GM23338 (cell line): ENCODE data around the gene EPHB3. TPM values are rescaled to one million over a fixed set of nuclear protein-coding genes. Genes with fewer than 3 reads are reported as not detected.

Experiments
- ATAC-seq: fragments of 200-7000 bp; cut with Tn5 transposase; 3 replicates; pipeline ENCODE4 v1.9.1; 2020
- DNase-seq: peaks from one replicate; pipeline ENCODE4 v3.0.0-alpha.2; 2015; ENCODE audit warnings: low spot score
- H2AFZ ChIP-seq: fragments of 200-600 bp; sonication (generic); 2 replicates; pipeline ENCODE4 v1.8.0; 2016; ENCODE audit warnings: antibody characterized with exemption, mild to moderate bottlenecking, moderate library complexity
- H3F3A ChIP-seq: fragments of 200-600 bp; sonication (generic); replicated peaks from 2 replicates; pipeline ENCODE4 v1.8.0; 2017; ENCODE audit warnings: antibody characterized with exemption, mixed run types, low read depth
- H3K27ac ChIP-seq: fragments of 200-600 bp; sonication (generic); 2 replicates; pipeline ENCODE4 v1.6.1; 2016; ENCODE audit warnings: low read depth
- H3K27me3 ChIP-seq: fragments of 200-600 bp; sonication (generic); 2 replicates; pipeline ENCODE4 v1.8.0; 2016; ENCODE audit warnings: mild to moderate bottlenecking, mixed run types, moderate library complexity; ENCODE audit not compliant: insufficient read depth
- H3K36me3 ChIP-seq: fragments of 200-600 bp; sonication (generic); 2 replicates; pipeline ENCODE4 v1.8.0; 2016; ENCODE audit warnings: mild to moderate bottlenecking; ENCODE audit not compliant: insufficient read depth
- H3K4me1 ChIP-seq: fragments of 200-600 bp; sonication (generic); 2 replicates; pipeline ENCODE4 v1.8.0; 2016; ENCODE audit warnings: mild to moderate bottlenecking, moderate library complexity; ENCODE audit not compliant: insufficient read depth
- H3K4me2 ChIP-seq: fragments of 200-600 bp; sonication (generic); 2 replicates; pipeline ENCODE4 v1.7.1; 2017; ENCODE audit warnings: mixed run types
- H3K4me3 ChIP-seq: fragments of 200-600 bp; sonication (generic); 2 replicates; pipeline ENCODE4 v1.6.1; 2016; ENCODE audit warnings: mixed run types
- H3K79me2 ChIP-seq: fragments of 200-600 bp; sonication (generic); replicated peaks from 2 replicates; pipeline ENCODE4 v1.8.0; 2017; ENCODE audit warnings: mild to moderate bottlenecking; ENCODE audit not compliant: insufficient read depth
- H3K9me2 ChIP-seq: fragments of 200-600 bp; sonication (generic); 2 replicates; pipeline ENCODE4 v1.8.0; 2017; ENCODE audit not compliant: insufficient read depth
- H4K20me1 ChIP-seq: fragments of 200-600 bp; sonication (generic); replicated peaks from 2 replicates; pipeline ENCODE4 v1.8.0; 2017; ENCODE audit warnings: mild to moderate bottlenecking; ENCODE audit not compliant: insufficient read depth
- H3K27ac Mint-ChIP-seq: 2 replicates; pipeline ENCODE4 v1.8.0; 2020; ENCODE audit warnings: inconsistent platforms, mild to moderate bottlenecking, moderate library complexity, mixed read lengths
- H3K27me3 Mint-ChIP-seq: 3 replicates; pipeline ENCODE4 v1.8.0; 2022; ENCODE audit warnings: low read depth, mild to moderate bottlenecking, moderate library complexity, mixed read lengths, inconsistent platforms; ENCODE audit not compliant: insufficient read depth, poor library complexity
- H3K36me3 Mint-ChIP-seq: 3 replicates; pipeline ENCODE4 v1.8.0; 2021; ENCODE audit warnings: low read depth, mild to moderate bottlenecking, inconsistent platforms, moderate library complexity, mixed read lengths
- H3K4me1 Mint-ChIP-seq: 3 replicates; pipeline ENCODE4 v1.8.0; 2020; ENCODE audit warnings: mild to moderate bottlenecking, inconsistent platforms, mixed read lengths
- H3K4me3 Mint-ChIP-seq: 3 replicates; pipeline ENCODE4 v1.8.0; 2021; ENCODE audit warnings: moderate library complexity, mild to moderate bottlenecking, inconsistent platforms, mixed read lengths
- H3K9me3 Mint-ChIP-seq: 3 replicates; pipeline ENCODE4 v1.8.0; 2020; ENCODE audit warnings: moderate library complexity, mild to moderate bottlenecking, inconsistent platforms, mixed read lengths
- CREB1 ChIP-seq: fragments of 250-450 bp; sonication (Bioruptor Pico); IDR thresholded peaks from 2 replicates; pipeline ENCODE4 v1.5.0; 2020; ENCODE audit warnings: low read depth, mild to moderate bottlenecking, moderate library complexity
- EZH2phosphoT487 ChIP-seq: fragments of 200-600 bp; sonication (generic); IDR thresholded peaks from one replicate; pipeline ENCODE4 v1.8.1; 2018; ENCODE audit warnings: antibody characterized with exemption; ENCODE audit not compliant: unreplicated experiment
- JUNB ChIP-seq: IDR thresholded peaks from one replicate; pipeline ENCODE4 v1.6.1; 2016; ENCODE audit warnings: antibody characterized with exemption; ENCODE audit not compliant: unreplicated experiment
- NANOG ChIP-seq: IDR thresholded peaks from 2 replicates; pipeline ENCODE4 v1.6.1; 2016; ENCODE audit warnings: antibody characterized with exemption, borderline replicate concordance
- POLR2AphosphoS5 ChIP-seq: IDR thresholded peaks from 2 replicates; pipeline ENCODE4 v1.6.1; 2016; ENCODE audit warnings: antibody characterized with exemption, low read depth
- STAT1 ChIP-seq: IDR thresholded peaks from one replicate; pipeline ENCODE4 v1.6.1; 2016; ENCODE audit warnings: antibody characterized with exemption; ENCODE audit not compliant: unreplicated experiment
- ZNF114 ChIP-seq: fragments of 250-450 bp; sonication (Bioruptor Pico); IDR thresholded peaks from 2 replicates; pipeline ENCODE4 v1.5.0; 2020; ENCODE audit warnings: mild to moderate bottlenecking, moderate library complexity
- ZNF331 ChIP-seq: fragments of 250-450 bp; sonication (Bioruptor Pico); IDR thresholded peaks from 2 replicates; pipeline ENCODE4 v1.5.0; 2020; ENCODE audit warnings: low read depth, mild to moderate bottlenecking, moderate library complexity
- polyA plus RNA-seq: library from polyadenylated mRNA; unstranded; fragments of >200 nt; fragmentation: Nextera tagmentation; extraction: Ambion mirVana; gene quantifications from 2 replicates; pipeline ENCODE4 v1.2.1, GENCODE V29; 2016
- total RNA-seq: library from RNA; depleted of rRNA; stranded (reverse); fragments of >200 nt; shearing (Covaris generic); gene quantifications from 2 replicates; pipeline ENCODE4 v1.2.3, GENCODE V29; 2014
- TF ChIP-seq, protein P1 (sequence below): fragments of 250-450 bp; sonication (Bioruptor Pico); IDR thresholded peaks from 2 replicates; pipeline ENCODE4 v1.5.0; 2020; ENCODE audit warnings: mild to moderate bottlenecking, moderate library complexity
- TF ChIP-seq, protein P2 (sequence below): IDR thresholded peaks from 2 replicates; pipeline ENCODE4 v1.6.1; 2016; ENCODE audit warnings: antibody characterized with exemption
- TF ChIP-seq, protein P3 (sequence below), 2 experiments: fragments of 200-600 bp in 1 of 2; sonication (generic) in 1 of 2; conservative IDR thresholded peaks; 2 replicates each; pipeline versions ENCODE4 v1.5.1 to v1.6.1; 2016 to 2017; ENCODE audit warnings: antibody characterized with exemption in 2 of 2, low read depth in 2 of 2, mild to moderate bottlenecking in 2 of 2, moderate library complexity in 1 of 2

The EPHB3 gene
- total and polyA plus RNA-seq, 2 experiments from 2014 or later = 0.57 to 2.0 TPM

DNA sequence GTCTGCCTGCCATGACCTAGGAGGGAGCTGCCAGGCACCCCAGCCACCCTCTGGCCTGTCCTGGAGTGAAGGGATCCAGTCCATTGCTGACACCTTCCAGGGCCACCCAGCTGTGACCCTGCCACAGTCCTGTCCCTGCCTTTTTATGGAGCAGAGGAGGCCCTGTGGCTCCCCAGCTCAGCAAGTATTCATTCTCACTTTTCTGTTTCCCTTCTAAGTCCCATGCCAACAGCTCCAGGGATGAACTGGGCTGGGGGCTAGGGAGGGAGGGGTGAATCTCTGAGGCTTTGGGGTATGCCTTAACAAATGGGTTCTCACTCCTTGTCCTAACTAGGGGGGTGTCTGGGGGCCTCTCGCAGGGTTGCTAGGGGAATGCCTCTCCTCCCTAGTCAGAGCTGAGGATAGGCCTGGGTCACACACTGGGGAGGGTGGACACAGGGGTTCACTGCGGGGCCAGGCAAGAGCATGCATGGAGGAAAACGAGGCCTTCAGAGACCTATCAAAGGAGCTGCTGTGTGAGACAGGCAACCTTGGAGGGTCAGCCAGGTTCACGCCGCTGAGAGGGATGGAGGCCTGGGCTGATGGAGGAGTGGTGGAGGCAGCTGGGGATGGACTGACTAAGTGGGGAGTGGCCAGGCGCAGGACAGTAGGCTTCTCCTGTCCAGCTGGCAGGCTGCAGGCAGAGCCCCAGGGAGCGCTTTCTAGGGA, 31.8 kb downstream of the EPHB3 start (continued):
- TF ChIP-seq, protein P1, sequence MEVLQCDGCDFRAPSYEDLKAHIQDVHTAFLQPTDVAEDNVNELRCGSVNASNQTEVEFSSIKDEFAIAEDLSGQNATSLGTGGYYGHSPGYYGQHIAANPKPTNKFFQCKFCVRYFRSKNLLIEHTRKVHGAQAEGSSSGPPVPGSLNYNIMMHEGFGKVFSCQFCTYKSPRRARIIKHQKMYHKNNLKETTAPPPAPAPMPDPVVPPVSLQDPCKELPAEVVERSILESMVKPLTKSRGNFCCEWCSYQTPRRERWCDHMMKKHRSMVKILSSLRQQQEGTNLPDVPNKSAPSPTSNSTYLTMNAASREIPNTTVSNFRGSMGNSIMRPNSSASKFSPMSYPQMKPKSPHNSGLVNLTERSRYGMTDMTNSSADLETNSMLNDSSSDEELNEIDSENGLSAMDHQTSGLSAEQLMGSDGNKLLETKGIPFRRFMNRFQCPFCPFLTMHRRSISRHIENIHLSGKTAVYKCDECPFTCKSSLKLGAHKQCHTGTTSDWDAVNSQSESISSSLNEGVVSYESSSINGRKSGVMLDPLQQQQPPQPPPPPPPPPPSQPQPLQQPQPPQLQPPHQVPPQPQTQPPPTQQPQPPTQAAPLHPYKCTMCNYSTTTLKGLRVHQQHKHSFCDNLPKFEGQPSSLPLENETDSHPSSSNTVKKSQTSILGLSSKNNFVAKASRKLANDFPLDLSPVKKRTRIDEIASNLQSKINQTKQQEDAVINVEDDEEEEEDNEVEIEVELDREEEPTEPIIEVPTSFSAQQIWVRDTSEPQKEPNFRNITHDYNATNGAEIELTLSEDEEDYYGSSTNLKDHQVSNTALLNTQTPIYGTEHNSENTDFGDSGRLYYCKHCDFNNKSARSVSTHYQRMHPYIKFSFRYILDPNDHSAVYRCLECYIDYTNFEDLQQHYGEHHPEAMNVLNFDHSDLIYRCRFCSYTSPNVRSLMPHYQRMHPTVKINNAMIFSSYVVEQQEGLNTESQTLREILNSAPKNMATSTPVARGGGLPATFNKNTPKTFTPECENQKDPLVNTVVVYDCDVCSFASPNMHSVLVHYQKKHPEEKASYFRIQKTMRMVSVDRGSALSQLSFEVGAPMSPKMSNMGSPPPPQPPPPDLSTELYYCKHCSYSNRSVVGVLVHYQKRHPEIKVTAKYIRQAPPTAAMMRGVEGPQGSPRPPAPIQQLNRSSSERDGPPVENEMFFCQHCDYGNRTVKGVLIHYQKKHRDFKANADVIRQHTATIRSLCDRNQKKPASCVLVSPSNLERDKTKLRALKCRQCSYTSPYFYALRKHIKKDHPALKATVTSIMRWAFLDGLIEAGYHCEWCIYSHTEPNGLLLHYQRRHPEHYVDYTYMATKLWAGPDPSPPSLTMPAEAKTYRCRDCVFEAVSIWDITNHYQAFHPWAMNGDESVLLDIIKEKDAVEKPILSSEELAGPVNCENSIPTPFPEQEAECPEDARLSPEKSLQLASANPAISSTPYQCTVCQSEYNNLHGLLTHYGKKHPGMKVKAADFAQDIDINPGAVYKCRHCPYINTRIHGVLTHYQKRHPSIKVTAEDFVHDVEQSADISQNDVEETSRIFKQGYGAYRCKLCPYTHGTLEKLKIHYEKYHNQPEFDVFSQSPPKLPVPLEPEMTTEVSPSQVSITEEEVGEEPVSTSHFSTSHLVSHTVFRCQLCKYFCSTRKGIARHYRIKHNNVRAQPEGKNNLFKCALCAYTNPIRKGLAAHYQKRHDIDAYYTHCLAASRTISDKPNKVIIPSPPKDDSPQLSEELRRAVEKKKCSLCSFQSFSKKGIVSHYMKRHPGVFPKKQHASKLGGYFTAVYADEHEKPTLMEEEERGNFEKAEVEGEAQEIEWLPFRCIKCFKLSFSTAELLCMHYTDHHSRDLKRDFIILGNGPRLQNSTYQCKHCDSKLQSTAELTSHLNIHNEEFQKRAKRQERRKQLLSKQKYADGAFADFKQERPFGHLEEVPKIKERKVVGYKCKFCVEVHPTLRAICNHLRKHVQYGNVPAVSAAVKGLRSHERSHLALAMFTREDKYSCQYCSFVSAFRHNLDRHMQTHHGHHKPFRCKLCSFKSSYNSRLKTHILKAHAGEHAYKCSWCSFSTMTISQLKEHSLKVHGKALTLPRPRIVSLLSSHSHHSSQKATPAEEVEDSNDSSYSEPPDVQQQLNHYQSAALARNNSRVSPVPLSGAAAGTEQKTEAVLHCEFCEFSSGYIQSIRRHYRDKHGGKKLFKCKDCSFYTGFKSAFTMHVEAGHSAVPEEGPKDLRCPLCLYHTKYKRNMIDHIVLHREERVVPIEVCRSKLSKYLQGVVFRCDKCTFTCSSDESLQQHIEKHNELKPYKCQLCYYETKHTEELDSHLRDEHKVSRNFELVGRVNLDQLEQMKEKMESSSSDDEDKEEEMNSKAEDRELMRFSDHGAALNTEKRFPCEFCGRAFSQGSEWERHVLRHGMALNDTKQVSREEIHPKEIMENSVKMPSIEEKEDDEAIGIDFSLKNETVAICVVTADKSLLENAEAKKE (CRISPR knock-in tag) = no peak

DNA sequence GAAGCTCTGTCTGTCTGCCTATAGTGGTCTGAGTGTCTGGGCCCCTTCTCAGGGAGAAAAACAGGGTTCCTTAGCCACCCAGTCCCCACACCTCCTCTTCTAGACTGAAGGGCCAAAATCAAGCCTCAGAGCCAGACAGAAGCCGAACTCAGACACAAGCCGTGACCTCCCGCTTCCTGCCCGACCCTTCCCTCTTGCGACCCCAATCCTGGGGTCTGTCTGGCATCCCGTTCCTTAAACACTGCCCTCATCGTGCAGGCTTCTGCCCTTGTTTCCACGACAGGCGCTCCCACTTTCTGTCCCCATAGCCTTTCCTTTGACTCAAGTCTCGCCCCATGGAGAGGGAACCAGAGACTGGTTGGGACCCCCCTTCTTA, 32.3 kb downstream of the EPHB3 start:
- Histone ChIP-seq H3K4me3 (no peak overlapping the region), H3K27me3 (peaks cover 69% of the 10 kb centered on the region), H3K36me3 (no peaks in the 10 kb centered on the region), H4K20me1 (no peaks in the 10 kb centered on the region), H3K4me1 (peaks cover 33% of the 10 kb centered on the region), H3K4me2 (no peak overlapping the region), H3K9me2 (no peaks in the 10 kb centered on the region), H3K27ac (no peak overlapping the region), H3K79me2 (no peaks in the 10 kb centered on the region), H3F3A (no peaks in the 10 kb centered on the region), H2AFZ (no peak overlapping the region)
- no peak for ATAC-seq
- H3K4me3 Mint-ChIP-seq = no peak overlapping the region
- no peaks in the 10 kb centered on the region for H3K36me3 Mint-ChIP-seq
- no peak for DNase-seq
- H3K27ac Mint-ChIP-seq = no peak overlapping the region
- peaks cover 42% of the 10 kb centered on the region for H3K4me1 Mint-ChIP-seq
- H3K27me3 Mint-ChIP-seq = peaks cover 33% of the 10 kb centered on the region
- H3K9me3 Mint-ChIP-seq = no peaks in the 10 kb centered on the region
- TF ChIP-seq, protein P2, sequence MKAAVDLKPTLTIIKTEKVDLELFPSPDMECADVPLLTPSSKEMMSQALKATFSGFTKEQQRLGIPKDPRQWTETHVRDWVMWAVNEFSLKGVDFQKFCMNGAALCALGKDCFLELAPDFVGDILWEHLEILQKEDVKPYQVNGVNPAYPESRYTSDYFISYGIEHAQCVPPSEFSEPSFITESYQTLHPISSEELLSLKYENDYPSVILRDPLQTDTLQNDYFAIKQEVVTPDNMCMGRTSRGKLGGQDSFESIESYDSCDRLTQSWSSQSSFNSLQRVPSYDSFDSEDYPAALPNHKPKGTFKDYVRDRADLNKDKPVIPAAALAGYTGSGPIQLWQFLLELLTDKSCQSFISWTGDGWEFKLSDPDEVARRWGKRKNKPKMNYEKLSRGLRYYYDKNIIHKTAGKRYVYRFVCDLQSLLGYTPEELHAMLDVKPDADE = no peak
- TF ChIP-seq POLR2AphosphoS5 = no peak
- TF ChIP-seq ZNF331 (CRISPR knock-in tag) = no peak
- TF ChIP-seq, protein P3, sequence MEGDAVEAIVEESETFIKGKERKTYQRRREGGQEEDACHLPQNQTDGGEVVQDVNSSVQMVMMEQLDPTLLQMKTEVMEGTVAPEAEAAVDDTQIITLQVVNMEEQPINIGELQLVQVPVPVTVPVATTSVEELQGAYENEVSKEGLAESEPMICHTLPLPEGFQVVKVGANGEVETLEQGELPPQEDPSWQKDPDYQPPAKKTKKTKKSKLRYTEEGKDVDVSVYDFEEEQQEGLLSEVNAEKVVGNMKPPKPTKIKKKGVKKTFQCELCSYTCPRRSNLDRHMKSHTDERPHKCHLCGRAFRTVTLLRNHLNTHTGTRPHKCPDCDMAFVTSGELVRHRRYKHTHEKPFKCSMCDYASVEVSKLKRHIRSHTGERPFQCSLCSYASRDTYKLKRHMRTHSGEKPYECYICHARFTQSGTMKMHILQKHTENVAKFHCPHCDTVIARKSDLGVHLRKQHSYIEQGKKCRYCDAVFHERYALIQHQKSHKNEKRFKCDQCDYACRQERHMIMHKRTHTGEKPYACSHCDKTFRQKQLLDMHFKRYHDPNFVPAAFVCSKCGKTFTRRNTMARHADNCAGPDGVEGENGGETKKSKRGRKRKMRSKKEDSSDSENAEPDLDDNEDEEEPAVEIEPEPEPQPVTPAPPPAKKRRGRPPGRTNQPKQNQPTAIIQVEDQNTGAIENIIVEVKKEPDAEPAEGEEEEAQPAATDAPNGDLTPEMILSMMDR (conservative IDR thresholded peaks at IDR 0.05; ENCODE audit: low read depth in 2 of 2) = no peak
- TF ChIP-seq STAT1 = no peak
- no peak for TF ChIP-seq EZH2phosphoT487
- no peak for TF ChIP-seq NANOG
- TF ChIP-seq CREB1 (CRISPR knock-in tag) = no peak
- no peak for TF ChIP-seq ZNF114 (CRISPR knock-in tag)
- no peak for TF ChIP-seq JUNB
